ENCODE measurements around the gene ASB11.

- TF ChIP-seq CTCF (IDR thresholded peaks at IDR 0.05) (no peak), POLR2A (IDR thresholded peaks at IDR 0.05) (no peak)
Measured at GRCh38 chrX:15328821-15329220, 13.4 kb upstream of the ASB11 start.
